Sigmoid colon (tissue), 4 donors: ENCODE results near the gene PDCD4.

Experiments
- CTCF ChIP-seq, 4 experiments: fragments of 450-650 bp in 3 of 4; fragments of 200-600 bp in 1 of 4; IDR thresholded peaks; one replicate each; pipeline ENCODE4 v1.5.1; 2016 to 2019; ENCODE audit warnings: antibody characterized with exemption in 4 of 4, mild to moderate bottlenecking in 3 of 4, moderate library complexity in 2 of 4
- EP300 ChIP-seq, 4 donors: sonication (generic); formaldehyde crosslinking; IDR thresholded peaks; one replicate each; pipeline ENCODE4 v1.6.1; 2017; ENCODE audit warnings: antibody characterized with exemption in 4 of 4
- POLR2A ChIP-seq, 2 donors: fragments of 450-650 bp; IDR thresholded peaks; one replicate each; pipeline ENCODE4 v1.6.1; 2016; ENCODE audit warnings: antibody characterized with exemption in 2 of 2, mild to moderate bottlenecking in 2 of 2, moderate library complexity in 2 of 2
- POLR2AphosphoS5 ChIP-seq, 4 donors: sonication (generic); formaldehyde crosslinking; IDR thresholded peaks; one replicate each; pipeline ENCODE4 v1.6.1; 2017; ENCODE audit warnings: antibody characterized with exemption in 4 of 4

- TF ChIP-seq CTCF (IDR thresholded peaks at IDR 0.05) (no peak), POLR2AphosphoS5 (IDR thresholded peaks at IDR 0.05) (no peak), POLR2A (IDR thresholded peaks at IDR 0.05) (no peak), EP300 (IDR thresholded peaks at IDR 0.05) (no peak)
Observed at GRCh38 chr10:110872984-110873923, 1.5 kb downstream of the PDCD4 start.
